Spleen (tissue), 7 donors: ENCODE results near the gene DCTPP1.

Experiments
- CTCF ChIP-seq, 11 experiments: fragments of 200-600 bp in 7 of 11; fragments of 450-650 bp in 4 of 11; sonication (generic) in 4 of 11; IDR thresholded peaks in 8 of 11; conservative IDR thresholded peaks in 3 of 11; 1 replicate in 7 of 11; 2 replicates in 4 of 11; pipeline versions ENCODE4 v1.4.0 to v1.8.0; 2016 to 2021; ENCODE audit warnings: antibody characterized with exemption in 11 of 11, inconsistent platforms in 4 of 11, mild to moderate bottlenecking in 1 of 11
- POLR2A ChIP-seq, 3 donors: fragments of 450-650 bp; IDR thresholded peaks; one replicate each; pipeline ENCODE4 v1.5.1; 2017; ENCODE audit warnings: antibody characterized with exemption in 3 of 3, mild to moderate bottlenecking in 1 of 3
- POLR2AphosphoS5 ChIP-seq, 3 donors: sonication (generic); formaldehyde crosslinking; IDR thresholded peaks; one replicate each; pipeline ENCODE4 v1.5.1; 2017; ENCODE audit warnings: antibody characterized with exemption in 3 of 3
- donor health status: DM: no; HTN: no; CAD: no; lungs with moderate emphysema.
- donor health status: DM: no; HTN: no; CAD: no.
- donor health status: DM: no; HTN: no; CAD: no.

- TF ChIP-seq POLR2A (IDR thresholded peaks at IDR 0.05) (no peak), CTCF (IDR thresholded peaks at IDR 0.05 in 8 of 11, conservative IDR thresholded peaks at IDR 0.05 in 3 of 11) (peak in 6 of 11 experiments; percentile 8 to 59 (median 42)), POLR2AphosphoS5 (IDR thresholded peaks at IDR 0.05) (peak; percentile 75 to 86 (median 82))
Measured at GRCh38 chr16:30395155-30395991, 34.5 kb downstream of the DCTPP1 start, which contains the start of gene ZNF48.
